ENCODE data around the gene TMEM179. TPM values are rescaled to one million over a fixed set of nuclear protein-coding genes. Genes with fewer than 3 reads are reported as not detected.

Gene TMEM179
- total RNA-seq, 1 experiment from 2014 or later = not detected

- ATAC-seq (no peak), DNase-seq (no peak)
- POLR2A ChIA-PET (ENCODE audit: unreplicated experiment) = no interaction called here
- Histone ChIP-seq H3K9ac (ENCODE audit: low read length) (no peak overlapping the region), H3F3A (ENCODE audit: low read length, unreplicated experiment) (no peaks in the 10 kb centered on the region), H2AFZ (ENCODE audit: low read length) (no peak overlapping the region), H3K4me1 (ENCODE audit: insufficient read depth, low read length) (no peaks in the 10 kb centered on the region), H3K36me3 (ENCODE audit: low read depth, low read length) (no peaks in the 10 kb centered on the region), H3K9me3 (ENCODE audit: low read length) (no peaks in the 10 kb centered on the region), H3K4me3 (ENCODE audit: low read length) (no peak overlapping the region), H3K27ac (ENCODE audit: low read length) (no peak overlapping the region), H3K4me2 (ENCODE audit: low read length) (no peak overlapping the region), H3K27me3 (ENCODE audit: low read length) (peaks cover 91% of the 10 kb centered on the region), H3K79me2 (ENCODE audit: low read length) (no peaks in the 10 kb centered on the region), H4K20me1 (ENCODE audit: low read length) (no peaks in the 10 kb centered on the region), H3K9me2 (replicated peaks; ENCODE audit: low read length) (no peaks in the 10 kb centered on the region)
- no peak for TF ChIP-seq EZH2phosphoT487 (IDR thresholded peaks at IDR 0.05; ENCODE audit: borderline replicate concordance, low read length)
- no peak for TF ChIP-seq CTCF (conservative IDR thresholded peaks at IDR 0.05; ENCODE audit: low read depth, low read length)
- no peak for TF ChIP-seq EZH2 (IDR thresholded peaks at IDR 0.05; ENCODE audit: low read length, unreplicated experiment)
- CTCF ChIA-PET = interaction anchor here (0.6 kb wide), 1 partner anchor 293 kb away, joined by 3 read pairs; no protein-coding TSS in a partner anchor
- no TSS peak for BruUV-seq (replicated peaks)
- intact Hi-C loops (cut with micrococcal nuclease) = no loop called here
Measured at GRCh38 chr14:104558231-104559027, 46.1 kb downstream of the TMEM179 start.

GRCh38 chr14:104557766-104558165 lies 46.8 kb downstream of the TMEM179 start:
- intact Hi-C loops (cut with micrococcal nuclease) = no loop called here
- no peaks in the 10 kb centered on the region for H3K4me1 ChIP-seq (ENCODE audit: insufficient read depth, low read length)
- no peaks in the 10 kb centered on the region for H3K9me2 ChIP-seq (replicated peaks; ENCODE audit: low read length)
- TF ChIP-seq CTCF (conservative IDR thresholded peaks at IDR 0.05; ENCODE audit: low read depth, low read length) (no peak), EZH2 (IDR thresholded peaks at IDR 0.05; ENCODE audit: low read length, unreplicated experiment) (no peak), EZH2phosphoT487 (IDR thresholded peaks at IDR 0.05; ENCODE audit: borderline replicate concordance, low read length) (no peak)
- H4K20me1 ChIP-seq (ENCODE audit: low read length) = no peaks in the 10 kb centered on the region
- H3K79me2 ChIP-seq (ENCODE audit: low read length) = no peaks in the 10 kb centered on the region
- no peak overlapping the region for H3K9ac ChIP-seq (ENCODE audit: low read length)
- H3K27ac ChIP-seq (ENCODE audit: low read length) = no peak overlapping the region
- DNase-seq (no peak), ATAC-seq (no peak)
- no peaks in the 10 kb centered on the region for H3F3A ChIP-seq (ENCODE audit: low read length, unreplicated experiment)
- no peak overlapping the region for H3K4me2 ChIP-seq (ENCODE audit: low read length)
- no peaks in the 10 kb centered on the region for H3K9me3 ChIP-seq (ENCODE audit: low read length)
- no peaks in the 10 kb centered on the region for H3K36me3 ChIP-seq (ENCODE audit: low read depth, low read length)
- H2AFZ ChIP-seq (ENCODE audit: low read length) = no peak overlapping the region
- BruUV-seq (replicated peaks) = no TSS peak
- peaks cover 98% of the 10 kb centered on the region for H3K27me3 ChIP-seq (ENCODE audit: low read length)
- CTCF ChIA-PET = no interaction called here
- POLR2A ChIA-PET (ENCODE audit: unreplicated experiment) = no interaction called here
- no peak overlapping the region for H3K4me3 ChIP-seq (ENCODE audit: low read length)

- DNase-seq (no peak), ATAC-seq (no peak)
- Histone ChIP-seq H3K27ac (ENCODE audit: low read length) (no peak overlapping the region), H2AFZ (ENCODE audit: low read length) (no peak overlapping the region), H3K36me3 (ENCODE audit: low read depth, low read length) (no peaks in the 10 kb centered on the region), H3K9me2 (replicated peaks; ENCODE audit: low read length) (no peaks in the 10 kb centered on the region), H3K4me3 (ENCODE audit: low read length) (no peak overlapping the region), H3K27me3 (ENCODE audit: low read length) (peaks cover 99% of the 10 kb centered on the region), H3K9me3 (ENCODE audit: low read length) (no peaks in the 10 kb centered on the region), H4K20me1 (ENCODE audit: low read length) (no peaks in the 10 kb centered on the region), H3K4me2 (ENCODE audit: low read length) (no peak overlapping the region), H3F3A (ENCODE audit: low read length, unreplicated experiment) (no peaks in the 10 kb centered on the region), H3K79me2 (ENCODE audit: low read length) (no peaks in the 10 kb centered on the region), H3K4me1 (ENCODE audit: insufficient read depth, low read length) (no peaks in the 10 kb centered on the region), H3K9ac (ENCODE audit: low read length) (no peak overlapping the region)
- POLR2A ChIA-PET (ENCODE audit: unreplicated experiment) = no interaction called here
- no peak for TF ChIP-seq CTCF (conservative IDR thresholded peaks at IDR 0.05; ENCODE audit: low read depth, low read length)
- TF ChIP-seq EZH2phosphoT487 (IDR thresholded peaks at IDR 0.05; ENCODE audit: borderline replicate concordance, low read length) = no peak
- TF ChIP-seq EZH2 (IDR thresholded peaks at IDR 0.05; ENCODE audit: low read length, unreplicated experiment) = no peak
- CTCF ChIA-PET = no interaction called here
- BruUV-seq (replicated peaks) = no TSS peak
- intact Hi-C loops (cut with micrococcal nuclease) = no loop called here
Measured at GRCh38 chr14:104557086-104557485, 47.5 kb downstream of the TMEM179 start.
